Measurements from ENCODE around the gene TRIM3.

GRCh38 chr11:6420677-6421076, 53.1 kb downstream of the TRIM3 start:
- TF ChIP-seq CTCF (IDR thresholded peaks at IDR 0.05 in 4 of 5, conservative IDR thresholded peaks at IDR 0.05 in 1 of 5) (no peak), POLR2A (IDR thresholded peaks at IDR 0.05) (no peak)
